Measurements from ENCODE around the gene HDAC8. TPM values are rescaled to one million over a fixed set of nuclear protein-coding genes. Genes with fewer than 3 reads are reported as not detected.

Gene HDAC8
- total RNA-seq, 2 experiments from 2014 or later, result 32.5 to 40.0 TPM

- Histone ChIP-seq H3K27ac (ENCODE audit: low read depth, low read length, poor library complexity, severe bottlenecking) (no peak overlapping the region), H2AFZ (ENCODE audit: low read length) (no peak overlapping the region), H3K36me3 (ENCODE audit: insufficient read depth, low read length) (no peaks in the 10 kb centered on the region), H3K9me3 (ENCODE audit: low read length) (no peaks in the 10 kb centered on the region), H3K4me3 (ENCODE audit: low read depth, low read length, poor library complexity, severe bottlenecking) (no peak overlapping the region), H3K9me2 (ENCODE audit: insufficient read depth, low read length) (no peaks in the 10 kb centered on the region), H3K4me1 (ENCODE audit: insufficient read depth, low read length, poor library complexity, severe bottlenecking) (no peaks in the 10 kb centered on the region), H3K4me2 (ENCODE audit: low read length) (no peak overlapping the region), H4K20me1 (ENCODE audit: insufficient read depth, low read length) (no peaks in the 10 kb centered on the region), H3K79me2 (ENCODE audit: insufficient read depth, low read depth, low read length) (no peaks in the 10 kb centered on the region)
- DNase-seq (ENCODE audit: low spot score), result no peak
- POLR2A ChIA-PET, result interaction anchor here (1.3 kb wide), 1 partner anchor 34 kb away, joined by 3 read pairs; no protein-coding TSS in a partner anchor
- intact Hi-C loops (cut with micrococcal nuclease; ENCODE audit: unreplicated experiment), result no loop called here
- no peak for TF ChIP-seq EZH2phosphoT487 (IDR thresholded peaks at IDR 0.05; ENCODE audit: borderline replicate concordance, low read depth, low read length)
- no peak for TF ChIP-seq CTCF (conservative IDR thresholded peaks at IDR 0.05; ENCODE audit: low read length)
- CTCF ChIA-PET (ENCODE audit: unreplicated experiment), result no interaction called here
- no TSS peak for BruUV-seq (replicated peaks)
Observed at GRCh38 chrX:72307646-72308051, 265.0 kb downstream of the HDAC8 start.

- H3K9me3 ChIP-seq (ENCODE audit: low read length), result no peaks in the 10 kb centered on the region
- no peaks in the 10 kb centered on the region for H4K20me1 ChIP-seq (ENCODE audit: insufficient read depth, low read length)
- no TSS peak for BruUV-seq (replicated peaks)
- no peaks in the 10 kb centered on the region for H3K4me1 ChIP-seq (ENCODE audit: insufficient read depth, low read length, poor library complexity, severe bottlenecking)
- H3K27ac ChIP-seq (ENCODE audit: low read depth, low read length, poor library complexity, severe bottlenecking), result no peak overlapping the region
- H3K4me3 ChIP-seq (ENCODE audit: low read depth, low read length, poor library complexity, severe bottlenecking), result no peak overlapping the region
- TF ChIP-seq EZH2phosphoT487 (IDR thresholded peaks at IDR 0.05; ENCODE audit: borderline replicate concordance, low read depth, low read length) (no peak), CTCF (conservative IDR thresholded peaks at IDR 0.05; ENCODE audit: low read length) (no peak)
- no peak overlapping the region for H2AFZ ChIP-seq (ENCODE audit: low read length)
- ChIA-PET POLR2A (interaction anchor here (1.3 kb wide), 1 partner anchor 35 kb away, joined by 3 read pairs; no protein-coding TSS in a partner anchor), CTCF (ENCODE audit: unreplicated experiment) (no interaction called here)
- no peaks in the 10 kb centered on the region for H3K36me3 ChIP-seq (ENCODE audit: insufficient read depth, low read length)
- DNase-seq (ENCODE audit: low spot score), result no peak
- intact Hi-C loops (cut with micrococcal nuclease; ENCODE audit: unreplicated experiment), result no loop called here
- H3K9me2 ChIP-seq (ENCODE audit: insufficient read depth, low read length), result no peaks in the 10 kb centered on the region
- no peak overlapping the region for H3K4me2 ChIP-seq (ENCODE audit: low read length)
- H3K79me2 ChIP-seq (ENCODE audit: insufficient read depth, low read depth, low read length), result no peaks in the 10 kb centered on the region
Observed at GRCh38 chrX:72306851-72307645, 265.6 kb downstream of the HDAC8 start.

- Histone ChIP-seq H4K20me1 (ENCODE audit: insufficient read depth, low read length) (no peaks in the 10 kb centered on the region), H3K9me2 (ENCODE audit: insufficient read depth, low read length) (no peaks in the 10 kb centered on the region), H3K4me1 (ENCODE audit: insufficient read depth, low read length, poor library complexity, severe bottlenecking) (no peaks in the 10 kb centered on the region), H2AFZ (ENCODE audit: low read length) (no peak overlapping the region), H3K79me2 (ENCODE audit: insufficient read depth, low read depth, low read length) (no peaks in the 10 kb centered on the region), H3K27ac (ENCODE audit: low read depth, low read length, poor library complexity, severe bottlenecking) (no peak overlapping the region), H3K36me3 (ENCODE audit: insufficient read depth, low read length) (no peaks in the 10 kb centered on the region), H3K4me2 (ENCODE audit: low read length) (no peak overlapping the region), H3K9me3 (ENCODE audit: low read length) (no peaks in the 10 kb centered on the region), H3K4me3 (ENCODE audit: low read depth, low read length, poor library complexity, severe bottlenecking) (no peak overlapping the region)
- ChIA-PET CTCF (ENCODE audit: unreplicated experiment) (no interaction called here), POLR2A (no interaction called here)
- intact Hi-C loops (cut with micrococcal nuclease; ENCODE audit: unreplicated experiment), result no loop called here
- no TSS peak for BruUV-seq (replicated peaks)
- no peak for TF ChIP-seq EZH2phosphoT487 (IDR thresholded peaks at IDR 0.05; ENCODE audit: borderline replicate concordance, low read depth, low read length)
- no peak for TF ChIP-seq CTCF (conservative IDR thresholded peaks at IDR 0.05; ENCODE audit: low read length)
- DNase-seq (ENCODE audit: low spot score), result no peak
Observed at GRCh38 chrX:72306085-72306801, 266.4 kb downstream of the HDAC8 start.

Measured in OCI-LY7 (cell line).